Measurements from ENCODE around the gene KISS1. TPM values are rescaled to one million over a fixed set of nuclear protein-coding genes. Genes with fewer than 3 reads are reported as not detected.

KISS1 gene
- total RNA-seq, 2 experiments from 2014 or later: not detected

DNA sequence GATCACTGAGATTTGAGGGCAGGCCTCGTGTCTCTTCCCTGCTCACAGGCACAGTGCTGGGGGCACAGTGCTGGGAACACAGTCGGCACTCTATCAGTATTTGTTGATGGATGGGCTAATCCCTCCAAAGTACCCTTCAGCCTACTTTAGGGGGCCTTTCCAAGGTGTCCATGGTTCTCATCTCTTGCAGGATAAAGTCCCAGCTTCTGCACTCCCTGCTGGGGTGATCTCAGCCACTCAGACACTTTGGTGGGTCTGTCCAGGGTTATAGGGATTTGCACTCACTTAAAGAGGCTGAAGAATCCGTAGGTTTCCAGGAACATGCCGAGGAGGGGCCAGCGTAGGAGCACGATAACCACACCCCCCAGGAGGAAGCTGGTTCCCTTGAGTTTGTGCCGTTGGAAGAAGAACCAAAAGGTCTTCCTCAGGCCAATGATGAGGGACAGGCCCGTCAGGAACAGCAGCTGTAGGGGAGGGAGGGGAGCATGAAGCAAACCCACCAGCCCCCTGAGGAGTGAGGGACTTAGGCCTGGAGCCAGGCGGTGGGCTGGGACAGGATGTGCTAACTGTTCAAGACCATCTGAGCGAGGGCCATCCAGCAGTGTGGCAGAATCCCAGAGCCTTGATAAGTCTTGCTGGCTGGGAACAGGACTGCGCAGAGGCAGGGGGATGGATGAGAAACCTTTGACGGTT lies 5.2 kb upstream of the KISS1 start:
- ChIA-PET CTCF (no interaction called here), POLR2A (no interaction called here)
- Mint-ChIP-seq H3K9me3 (ENCODE audit: insufficient read depth) (no peaks in the 10 kb centered on the region), H3K27ac (no peak overlapping the region), H3K36me3 (ENCODE audit: low read depth) (no peaks in the 10 kb centered on the region), H3K4me3 (no peak overlapping the region), H3K4me1 (ENCODE audit: low read depth) (no peaks in the 10 kb centered on the region), H3K27me3 (ENCODE audit: low read depth) (peaks cover 28% of the 10 kb centered on the region)
- ATAC-seq (no peak), DNase-seq (no peak)

GRCh38 chr1:204199579-204199978 lies 3.3 kb upstream of the KISS1 start:
- Mint-ChIP-seq H3K36me3 (ENCODE audit: low read depth) (no peaks in the 10 kb centered on the region), H3K4me1 (ENCODE audit: low read depth) (peaks cover 6% of the 10 kb centered on the region), H3K27me3 (ENCODE audit: low read depth) (peaks cover 15% of the 10 kb centered on the region), H3K9me3 (ENCODE audit: insufficient read depth) (no peaks in the 10 kb centered on the region), H3K4me3 (no peak overlapping the region), H3K27ac (no peak overlapping the region)
- ATAC-seq (no peak), DNase-seq (no peak)
- ChIA-PET CTCF (interaction anchor here (1.4 to 3.9 kb wide), 2 partner anchors 7 to 14 kb away, joined by 4 to 24 read pairs; partner anchors contain the start of gene GOLT1A), POLR2A (no interaction called here)

DNA sequence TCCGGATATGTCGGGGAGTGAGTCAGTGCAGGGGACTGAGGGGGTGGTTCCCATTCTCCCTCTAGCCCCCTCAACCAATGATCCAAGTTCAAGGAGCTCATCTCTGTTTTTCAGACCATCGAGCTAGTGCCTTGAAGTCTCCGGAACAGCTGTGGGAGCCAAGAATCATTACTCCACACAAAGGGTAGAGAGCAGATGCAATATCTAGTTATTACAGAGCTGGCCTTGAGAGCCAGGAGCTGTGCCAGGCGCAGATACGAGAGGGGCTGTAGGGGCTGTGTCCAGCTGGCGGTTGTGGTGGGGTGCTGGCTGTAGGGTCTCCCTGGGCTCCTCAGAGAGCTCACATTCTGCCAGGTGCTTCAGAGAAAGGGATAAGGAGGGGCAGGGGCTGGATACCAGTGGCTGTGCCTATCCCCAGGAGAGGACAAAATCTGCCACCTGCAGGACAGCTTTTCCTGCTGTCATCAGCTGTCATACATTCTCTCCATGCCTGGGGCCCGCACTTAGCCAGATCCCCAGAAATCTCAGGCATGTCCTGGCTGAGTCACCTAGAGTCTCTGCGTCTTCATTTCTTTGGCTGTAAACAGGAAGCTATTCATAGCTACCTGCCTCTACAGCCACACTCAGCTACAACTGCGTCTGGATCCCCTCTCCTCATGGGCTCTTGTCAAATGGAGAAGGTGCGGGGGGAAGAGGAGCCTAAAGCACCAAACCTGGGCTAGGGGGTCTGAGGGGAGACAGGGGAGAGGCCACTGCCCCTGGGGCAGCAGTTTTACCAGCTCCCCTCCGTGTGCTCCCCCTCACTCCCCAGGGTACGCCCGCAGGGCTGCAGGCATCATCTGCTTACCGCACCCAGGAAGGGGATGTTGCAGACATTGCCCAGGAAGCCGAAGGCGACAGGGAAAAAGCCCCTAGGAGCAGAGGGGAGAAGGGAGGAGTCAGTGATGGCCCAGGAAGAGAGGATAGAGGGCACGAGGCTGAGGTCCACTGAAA lies 2.4 kb upstream of the KISS1 start:
- Mint-ChIP-seq H3K27ac (no peak overlapping the region), H3K4me3 (no peak overlapping the region), H3K27me3 (ENCODE audit: low read depth) (peaks cover 7% of the 10 kb centered on the region), H3K4me1 (ENCODE audit: low read depth) (peaks cover 9% of the 10 kb centered on the region), H3K9me3 (ENCODE audit: insufficient read depth) (no peaks in the 10 kb centered on the region), H3K36me3 (ENCODE audit: low read depth) (no peaks in the 10 kb centered on the region)
- no peak for ATAC-seq
- CTCF ChIA-PET: interaction anchor here (0.7 to 3.9 kb wide), 6 partner anchors 8 to 200 kb away, joined by 3 to 24 read pairs (median 4); partner anchors contain the start of gene GOLT1A
- DNase-seq: no peak
- POLR2A ChIA-PET: interaction anchor here (0.5 to 0.6 kb wide), 2 partner anchors 15 to 297 kb away, joined by 3 to 4 read pairs; partner anchors contain the start of gene GOLT1A

GRCh38 chr1:204197068-204197467 lies 777 bp upstream of the KISS1 start:
- DNase-seq: no peak
- H3K27me3 Mint-ChIP-seq (ENCODE audit: low read depth): peaks cover 11% of the 10 kb centered on the region
- CTCF ChIA-PET: interaction anchor here (3.9 kb wide), 1 partner anchor 10 kb away, joined by 24 read pairs; no protein-coding TSS in a partner anchor

DNA sequence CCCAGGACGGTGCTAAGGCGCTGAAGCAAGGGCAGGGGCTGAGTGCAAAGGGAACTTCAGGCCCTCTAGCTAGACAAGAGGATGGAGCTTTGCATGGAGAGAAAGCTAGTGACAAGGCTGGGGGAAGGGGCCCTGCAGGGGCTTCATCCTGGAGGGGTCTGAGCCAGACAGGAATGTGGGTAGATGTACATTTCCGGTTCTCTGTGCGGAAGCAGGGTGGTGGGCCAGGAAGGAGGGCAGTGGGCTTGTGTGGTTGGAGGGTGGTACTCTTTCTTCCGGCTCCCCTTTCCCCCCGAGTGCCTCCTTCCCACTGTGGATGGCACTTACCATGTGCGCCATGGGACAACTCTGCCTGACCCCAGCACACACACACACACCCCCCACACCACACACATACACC lies 1.5 kb downstream of the KISS1 start:
- POLR2A ChIA-PET: no interaction called here
- no peak overlapping the region for H3K27ac Mint-ChIP-seq
- CTCF ChIA-PET: interaction anchor here (2.7 kb wide), 1 partner anchor 12 kb away, joined by 18 read pairs; no protein-coding TSS in a partner anchor
- H3K4me3 Mint-ChIP-seq: no peak overlapping the region
- ATAC-seq: no peak
- H3K36me3 Mint-ChIP-seq (ENCODE audit: low read depth): no peaks in the 10 kb centered on the region
- H3K27me3 Mint-ChIP-seq (ENCODE audit: low read depth): peaks cover 23% of the 10 kb centered on the region
- H3K9me3 Mint-ChIP-seq (ENCODE audit: insufficient read depth): no peaks in the 10 kb centered on the region
- peaks cover 11% of the 10 kb centered on the region for H3K4me1 Mint-ChIP-seq (ENCODE audit: low read depth)
- DNase-seq: no peak

More at GRCh38 chr1:204197068-204197467, 777 bp upstream of the KISS1 start:
- Mint-ChIP-seq H3K4me1 (ENCODE audit: low read depth) (peaks cover 9% of the 10 kb centered on the region), H3K4me3 (no peak overlapping the region), H3K9me3 (ENCODE audit: insufficient read depth) (no peaks in the 10 kb centered on the region), H3K27ac (no peak overlapping the region), H3K36me3 (ENCODE audit: low read depth) (no peaks in the 10 kb centered on the region)
- POLR2A ChIA-PET: no interaction called here
- ATAC-seq: no peak

DNA sequence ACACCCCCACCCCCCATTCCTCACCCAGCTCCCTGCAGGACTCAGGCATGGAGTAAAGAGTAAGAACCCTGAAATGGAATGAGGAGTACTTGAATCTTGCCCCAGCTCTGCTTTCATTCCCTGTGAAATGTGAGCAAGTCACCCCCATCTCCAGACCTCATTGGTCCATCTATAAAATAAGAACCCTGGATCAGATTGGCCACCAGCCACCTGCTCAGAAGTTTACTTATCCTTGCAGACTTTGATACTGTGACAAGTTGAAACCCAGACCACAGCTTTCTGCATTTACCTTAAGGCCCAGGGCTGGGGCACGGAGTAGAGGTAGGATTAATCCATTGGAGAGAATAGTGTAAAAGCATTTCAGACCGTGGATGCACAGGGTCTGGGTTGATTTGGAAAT lies 2.2 kb downstream of the KISS1 start:
- H3K9me3 Mint-ChIP-seq (ENCODE audit: insufficient read depth): no peaks in the 10 kb centered on the region
- CTCF ChIA-PET: interaction anchor here (2.7 kb wide), 1 partner anchor 12 kb away, joined by 18 read pairs; no protein-coding TSS in a partner anchor
- POLR2A ChIA-PET: no interaction called here

DNA sequence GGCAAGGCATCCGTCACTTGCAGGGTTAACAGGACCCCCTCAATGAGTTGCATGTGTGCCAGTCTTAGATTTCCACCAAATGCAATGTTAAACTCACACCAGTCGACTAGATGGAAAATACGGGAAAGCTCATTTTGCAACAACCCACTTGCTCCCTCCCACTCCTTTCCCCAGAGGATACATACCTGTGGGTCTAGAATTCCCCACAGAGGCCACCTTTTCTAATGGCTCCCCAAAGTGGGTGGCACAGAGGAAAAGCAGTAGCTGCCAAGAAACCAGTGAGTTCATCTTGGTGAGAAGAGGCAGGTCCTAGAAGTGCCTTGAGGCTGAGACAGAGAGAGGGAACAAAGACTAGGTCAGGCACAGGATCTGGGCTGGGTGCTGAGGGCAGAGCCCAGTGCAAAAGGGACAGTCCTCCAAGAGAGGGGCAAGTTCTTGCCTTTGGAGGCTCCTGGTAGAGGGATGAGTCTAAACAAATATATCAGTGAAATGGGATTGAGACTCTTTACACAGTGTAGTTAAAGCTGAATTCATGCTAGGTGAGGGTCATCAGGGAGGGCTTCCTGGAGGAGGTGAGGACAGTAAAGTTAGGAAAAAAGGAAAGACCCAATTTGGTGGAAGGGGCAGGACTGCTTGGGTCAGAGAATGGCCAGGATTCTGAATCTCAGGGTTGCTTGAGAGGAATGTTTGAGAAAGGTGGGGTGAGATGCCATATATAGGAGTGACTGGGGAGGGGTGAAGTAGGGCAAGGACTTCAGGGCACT lies 3.5 kb downstream of the KISS1 start:
- CTCF ChIA-PET: interaction anchor here (1.1 to 2.7 kb wide), 2 partner anchors 14 to 30 kb away, joined by 4 to 18 read pairs; no protein-coding TSS in a partner anchor
- H3K27ac Mint-ChIP-seq: no peak overlapping the region
- POLR2A ChIA-PET: no interaction called here
- no peak overlapping the region for H3K4me3 Mint-ChIP-seq
- no peaks in the 10 kb centered on the region for H3K9me3 Mint-ChIP-seq (ENCODE audit: insufficient read depth)
- no peaks in the 10 kb centered on the region for H3K36me3 Mint-ChIP-seq (ENCODE audit: low read depth)
- ATAC-seq: no peak
- no peak for DNase-seq
- peaks cover 36% of the 10 kb centered on the region for H3K27me3 Mint-ChIP-seq (ENCODE audit: low read depth)
- H3K4me1 Mint-ChIP-seq (ENCODE audit: low read depth): peaks cover 11% of the 10 kb centered on the region

More for the DNA sequence above, 2.2 kb downstream of the KISS1 start:
- H3K27me3 Mint-ChIP-seq (ENCODE audit: low read depth): peaks cover 27% of the 10 kb centered on the region
- ATAC-seq: no peak
- no peaks in the 10 kb centered on the region for H3K36me3 Mint-ChIP-seq (ENCODE audit: low read depth)
- no peak for DNase-seq
- no peak overlapping the region for H3K27ac Mint-ChIP-seq
- H3K4me3 Mint-ChIP-seq: no peak overlapping the region
- peaks cover 11% of the 10 kb centered on the region for H3K4me1 Mint-ChIP-seq (ENCODE audit: low read depth)

DNA sequence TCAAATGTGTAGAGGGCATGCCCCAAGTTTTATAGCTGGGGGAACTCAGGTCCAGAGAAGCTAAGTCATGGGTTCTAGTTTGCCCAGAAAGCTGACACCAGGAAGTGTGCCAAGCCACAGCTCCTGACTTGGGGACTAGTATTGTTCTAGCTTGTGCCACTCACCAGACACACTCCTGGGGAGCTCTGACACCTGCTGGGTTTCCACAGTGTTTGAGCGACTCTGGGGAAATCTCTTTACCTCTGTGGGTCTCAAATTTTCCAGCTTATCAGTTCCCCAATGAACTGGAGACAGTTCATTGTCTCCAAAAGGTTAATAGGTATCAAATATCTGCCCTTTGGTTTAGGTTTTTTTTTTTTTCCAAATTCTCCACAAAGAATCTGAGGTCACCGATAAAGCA lies 4.2 kb downstream of the KISS1 start:
- no peak for ATAC-seq
- DNase-seq: no peak
- Mint-ChIP-seq H3K27ac (no peak overlapping the region), H3K4me3 (no peak overlapping the region), H3K9me3 (ENCODE audit: insufficient read depth) (no peaks in the 10 kb centered on the region), H3K4me1 (ENCODE audit: low read depth) (peaks cover 11% of the 10 kb centered on the region), H3K27me3 (ENCODE audit: low read depth) (peaks cover 43% of the 10 kb centered on the region), H3K36me3 (ENCODE audit: low read depth) (no peaks in the 10 kb centered on the region)
- ChIA-PET POLR2A (no interaction called here), CTCF (interaction anchor here (1.1 to 4.0 kb wide), 3 partner anchors 15 to 207 kb away, joined by 4 to 26 read pairs (median 4); no protein-coding TSS in a partner anchor)

GRCh38 chr1:204191456-204191855 lies 4.8 kb downstream of the KISS1 start:
- peaks cover 46% of the 10 kb centered on the region for H3K27me3 Mint-ChIP-seq (ENCODE audit: low read depth)

DNA sequence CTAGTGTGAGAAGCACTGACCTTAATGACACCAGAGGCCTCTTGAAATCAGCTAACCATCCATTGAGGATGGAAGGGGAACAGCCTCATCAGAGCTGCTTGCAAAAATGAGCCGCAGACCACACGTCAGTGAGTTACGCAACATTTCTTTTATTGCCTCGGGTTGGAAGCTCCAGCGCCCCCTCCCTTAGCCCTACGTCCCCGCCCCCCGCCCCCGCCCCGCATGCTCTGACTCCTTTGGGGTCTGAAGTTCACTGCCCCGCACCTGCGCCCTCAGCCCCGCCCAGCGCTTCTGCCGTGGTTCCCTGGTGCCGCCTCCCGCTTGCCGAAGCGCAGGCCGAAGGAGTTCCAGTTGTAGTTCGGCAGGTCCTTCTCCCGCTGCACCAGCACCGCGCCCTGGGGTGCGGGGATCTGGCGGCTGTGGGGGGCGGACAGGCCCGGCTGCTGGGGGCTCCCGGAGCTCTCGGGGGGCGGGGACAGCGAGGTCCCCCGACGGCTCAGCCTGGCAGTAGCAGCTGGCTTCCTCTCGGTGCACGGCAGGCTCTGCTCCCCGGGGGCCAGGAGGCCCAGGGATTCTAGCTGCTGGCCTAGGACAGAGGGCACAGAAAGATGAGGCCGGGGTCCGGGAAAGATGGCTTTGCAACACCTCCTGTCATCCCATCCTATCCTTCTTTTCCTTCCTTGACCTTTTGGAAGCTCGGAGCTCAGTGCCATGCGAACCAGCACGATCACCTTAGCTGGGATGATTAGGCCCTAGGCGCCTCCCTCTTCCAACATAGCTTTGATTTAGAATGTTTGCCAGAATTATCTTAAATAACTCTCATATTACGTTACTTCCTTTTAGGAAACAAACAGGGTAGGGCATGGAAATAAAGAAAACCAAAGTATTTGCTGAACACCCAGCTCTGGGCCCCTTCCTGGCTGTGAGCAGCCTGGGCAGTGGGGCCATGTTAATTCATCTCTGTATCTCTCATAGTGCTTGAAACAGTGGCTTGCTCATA lies 5.8 kb downstream of the KISS1 start:
- CTCF ChIA-PET: interaction anchor here (0.8 to 4.0 kb wide), 6 partner anchors 16 to 208 kb away, joined by 3 to 26 read pairs (median 5); partner anchors contain the start of gene GOLT1A
- Mint-ChIP-seq H3K36me3 (ENCODE audit: low read depth) (no peaks in the 10 kb centered on the region), H3K9me3 (ENCODE audit: insufficient read depth) (no peaks in the 10 kb centered on the region), H3K27ac (no peak overlapping the region), H3K4me3 (no peak overlapping the region), H3K4me1 (ENCODE audit: low read depth) (peaks cover 11% of the 10 kb centered on the region), H3K27me3 (ENCODE audit: low read depth) (peaks cover 46% of the 10 kb centered on the region)
- POLR2A ChIA-PET: interaction anchor here (0.6 kb wide), 2 partner anchors 12 to 84 kb away, joined by 3 read pairs; no protein-coding TSS in a partner anchor
- DNase-seq (no peak), ATAC-seq (peak; percentile 64)

More at GRCh38 chr1:204191456-204191855, 4.8 kb downstream of the KISS1 start:
- Mint-ChIP-seq H3K27ac (no peak overlapping the region), H3K9me3 (ENCODE audit: insufficient read depth) (no peaks in the 10 kb centered on the region), H3K4me1 (ENCODE audit: low read depth) (peaks cover 11% of the 10 kb centered on the region), H3K36me3 (ENCODE audit: low read depth) (no peaks in the 10 kb centered on the region), H3K4me3 (no peak overlapping the region)
- POLR2A ChIA-PET: no interaction called here
- ATAC-seq: no peak
- no peak for DNase-seq
- CTCF ChIA-PET: interaction anchor here (1.1 to 4.0 kb wide), 4 partner anchors 15 to 207 kb away, joined by 4 to 26 read pairs (median 5); no protein-coding TSS in a partner anchor

Measured in activated CD8-positive, alpha-beta T cell treated with anti-CD3 and anti-CD28 coated beads, Interleukin-2, amount 10 ng/mL, durations not matched to agents 7 days and 5 days (primary cell).